NCI-H146 treated with DMSO at 0.1 percent for 48 hours (cell line): ENCODE results near the gene FAM151A.

Source experiments
- DNase-seq: peaks from one replicate; lab custom pipeline; 2025; ENCODE audit not compliant: unreplicated experiment; lab: John Stamatoyannopoulos, UW

Gene FAM151A

DNA sequence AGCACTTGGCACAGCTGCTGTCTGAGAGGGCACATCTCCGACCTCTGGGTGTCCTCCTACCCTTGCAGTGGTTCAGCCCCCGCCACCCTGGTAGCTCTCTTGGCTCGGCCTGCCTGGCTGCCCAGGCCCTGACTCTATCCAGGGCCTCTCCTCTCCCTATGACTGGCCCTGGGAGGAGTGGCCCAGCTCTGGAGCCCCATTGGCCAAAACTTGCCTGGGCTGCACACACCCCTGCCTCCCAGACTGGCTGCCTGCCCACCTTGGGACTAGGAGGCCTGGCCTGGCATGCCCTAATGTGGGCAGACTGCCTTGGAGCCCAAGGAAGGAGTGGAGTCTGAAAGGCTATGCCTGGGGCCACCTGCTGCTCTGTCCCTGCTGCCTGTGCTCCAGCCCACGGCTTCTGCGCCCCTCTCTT is 41.7 kb downstream of the FAM151A start:
- no peak for DNase-seq

DNA sequence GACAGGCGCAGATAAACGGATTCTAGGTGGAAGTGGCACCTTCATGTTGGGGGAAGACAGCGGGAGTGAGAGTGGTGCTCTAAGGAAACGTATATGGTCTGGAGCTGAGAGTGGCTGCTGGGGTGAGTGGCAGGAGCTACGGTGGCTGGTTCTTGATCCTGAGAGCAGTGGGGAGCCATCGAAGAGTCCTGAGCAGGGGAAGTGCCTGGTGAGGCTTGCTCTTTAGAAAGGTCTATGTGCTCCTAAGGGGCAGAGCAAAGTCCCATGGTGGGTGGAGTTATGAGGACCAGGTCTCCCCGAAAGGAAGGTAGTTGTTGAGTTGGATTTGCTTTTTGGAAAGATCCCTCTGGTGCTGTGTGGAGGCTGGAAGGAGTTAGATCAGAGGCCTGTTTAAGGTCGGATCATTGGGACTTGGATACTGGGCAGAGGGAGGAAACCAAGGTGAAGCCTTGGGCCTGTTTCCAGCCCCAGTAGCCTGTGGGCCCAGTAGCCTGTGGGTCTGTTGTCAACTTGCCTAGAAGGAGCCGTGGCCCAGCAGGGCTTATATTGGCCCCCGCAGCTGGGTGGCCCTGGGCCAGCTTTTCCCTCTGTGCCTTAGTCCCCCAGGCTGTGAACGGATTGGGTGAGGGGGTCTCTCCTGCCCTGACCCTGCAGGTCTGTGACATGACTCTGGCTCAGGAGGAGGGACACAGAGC is 42.3 kb downstream of the FAM151A start:
- DNase-seq, result no peak

DNA sequence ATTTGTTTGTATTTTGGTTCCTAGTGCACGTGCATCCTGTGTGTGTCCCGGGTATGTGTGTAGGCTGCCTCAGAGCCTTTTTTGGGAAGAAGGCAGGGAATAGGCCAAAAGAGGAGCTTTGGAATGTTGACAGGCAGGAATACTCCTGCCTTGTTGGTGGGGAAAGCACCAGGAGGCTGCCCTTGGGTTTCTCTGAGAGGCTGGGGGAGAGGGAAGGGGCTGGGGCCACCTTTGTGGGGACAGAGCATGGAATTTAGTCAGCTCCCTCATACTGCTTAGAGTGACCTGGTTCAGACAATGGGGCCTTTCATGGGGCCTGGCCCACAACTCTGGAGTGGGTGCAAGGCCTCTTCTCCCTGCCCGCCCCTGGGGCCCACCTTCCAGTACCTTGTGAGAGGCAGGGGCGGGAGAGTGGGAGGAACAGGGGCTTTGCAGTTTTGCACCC is 44.0 kb downstream of the FAM151A start:
- DNase-seq, result no peak

- no peak for DNase-seq
Measured at GRCh38 chr1:54577612-54578011, 45.7 kb downstream of the FAM151A start.

DNA sequence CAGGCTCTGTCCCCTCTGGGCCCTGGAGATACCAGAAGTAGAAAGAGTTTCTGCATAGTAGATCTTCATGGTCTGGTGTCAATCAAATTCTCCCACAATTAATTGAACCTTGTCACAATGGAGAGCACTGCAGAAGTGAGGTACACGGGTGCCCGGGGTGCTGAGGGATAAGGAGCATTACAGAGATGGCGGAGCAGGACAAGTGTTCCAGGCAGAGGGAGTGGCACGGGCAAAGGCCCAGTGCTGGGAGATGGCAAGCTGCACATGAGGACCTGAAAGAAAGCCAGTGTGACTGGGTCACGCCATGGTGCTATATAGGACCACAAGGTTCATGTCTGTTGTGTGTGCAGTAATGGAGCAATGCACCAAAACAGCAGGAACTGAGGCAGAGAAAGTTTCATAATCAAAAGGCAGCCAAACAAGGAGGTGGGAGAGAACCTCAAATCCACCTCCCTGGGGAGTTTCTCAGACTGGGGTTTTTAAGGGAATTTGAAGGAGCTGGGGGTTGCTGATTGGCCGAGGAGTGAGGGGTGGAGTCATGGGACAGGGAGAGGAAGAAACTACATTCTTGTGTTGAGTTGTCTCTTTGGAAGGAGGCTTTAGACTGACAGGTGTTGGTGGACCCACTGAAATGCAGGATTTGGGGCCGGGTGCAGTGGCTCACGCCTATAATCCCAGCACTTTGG is 47.6 kb downstream of the FAM151A start:
- no peak for DNase-seq

- DNase-seq, result no peak
Measured at GRCh38 chr1:54575161-54575560, 48.2 kb downstream of the FAM151A start.

DNA sequence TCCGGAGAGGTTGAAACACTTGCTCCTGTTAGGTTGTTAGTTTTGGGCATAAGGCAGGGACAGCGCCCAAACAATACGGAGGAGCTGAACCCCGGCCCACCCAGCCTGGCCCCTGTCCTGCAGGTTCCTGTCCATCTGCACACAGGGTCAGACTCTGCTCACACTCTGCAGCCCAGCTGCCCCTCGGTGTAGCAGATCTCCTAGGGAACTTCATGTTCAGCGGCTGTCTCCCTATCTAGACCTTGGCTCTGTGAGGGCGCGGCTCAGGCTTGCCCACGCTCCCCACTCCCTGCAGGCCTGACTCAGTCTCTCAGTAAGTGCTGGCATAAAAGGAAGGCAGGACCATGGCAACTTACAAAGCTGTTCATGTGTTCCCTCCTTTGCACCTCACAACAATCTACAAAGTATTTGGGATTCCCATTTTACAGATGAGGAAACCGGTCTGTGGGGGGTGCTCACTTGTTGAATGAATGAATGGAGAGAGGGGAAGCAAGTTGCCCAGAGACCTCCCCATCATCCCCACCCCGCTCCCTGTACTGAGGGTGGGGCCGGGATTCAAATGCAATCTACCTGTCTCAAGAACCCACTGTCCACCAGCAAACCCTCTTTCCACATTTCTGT is 49.1 kb downstream of the FAM151A start:
- no peak for DNase-seq

GRCh38 chr1:54572542-54572850 is 50.8 kb downstream of the FAM151A start:
- no peak for DNase-seq

- DNase-seq, result no peak
Measured at GRCh38 chr1:54571803-54572541, 51.4 kb downstream of the FAM151A start.

DNA sequence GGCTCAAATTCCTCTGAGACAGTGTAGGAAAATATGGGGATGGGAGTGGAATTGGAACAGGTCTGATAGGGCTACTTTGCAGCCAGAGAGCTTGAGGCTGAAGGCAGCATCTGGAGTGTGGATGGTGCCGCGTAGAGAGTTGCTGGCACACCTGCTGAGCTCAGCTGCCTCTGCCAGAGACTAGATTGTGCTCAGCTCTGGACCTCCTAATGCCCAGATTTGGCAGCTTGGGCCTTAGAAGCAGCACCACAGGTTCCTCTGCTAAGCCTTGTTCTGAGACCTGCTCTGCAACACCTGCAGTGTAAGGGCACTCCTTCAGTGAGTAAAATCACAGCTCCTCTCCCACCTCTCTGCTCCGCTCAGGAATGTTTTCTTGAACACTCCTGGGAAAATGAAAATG is 52.0 kb downstream of the FAM151A start:
- DNase-seq, result no peak

DNA sequence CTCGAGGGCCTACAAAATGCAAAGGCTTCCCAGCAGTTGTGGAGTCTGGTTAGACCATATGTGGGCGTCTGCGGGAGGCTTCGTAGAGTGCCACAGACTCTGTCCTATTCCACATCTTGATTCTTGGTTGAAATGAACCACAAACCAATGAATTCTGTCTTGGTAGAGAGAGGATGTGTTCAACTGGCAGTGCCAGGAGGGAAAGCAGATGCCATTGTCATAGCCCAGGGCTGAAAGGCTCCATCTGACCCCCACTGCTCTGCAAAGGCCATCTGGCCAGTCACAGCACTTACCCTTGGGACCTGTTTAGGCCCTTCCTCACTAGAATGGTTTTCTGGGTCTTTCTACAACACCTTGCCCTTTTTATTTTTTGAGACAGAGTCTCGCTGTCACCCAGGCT is 53.2 kb downstream of the FAM151A start:
- DNase-seq, result no peak

DNA sequence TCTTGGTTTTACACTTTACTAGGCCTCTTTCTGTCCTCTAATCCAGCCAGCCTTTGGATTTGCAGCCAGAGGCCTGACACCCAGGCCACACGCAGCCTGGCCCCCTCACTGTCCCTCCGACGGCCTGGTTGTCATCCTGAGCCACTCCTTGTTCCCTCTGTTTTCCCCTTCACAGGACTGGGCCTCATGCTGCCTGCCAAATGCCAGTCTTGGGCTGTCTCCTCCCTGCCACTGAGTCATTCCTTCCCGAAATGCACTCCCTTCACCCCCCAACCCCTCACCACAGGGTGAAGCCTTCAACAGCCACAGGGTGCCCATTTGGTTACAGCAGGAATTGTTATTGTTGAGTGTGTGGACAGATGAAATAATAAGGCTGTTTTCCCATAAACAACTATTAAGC is 54.0 kb downstream of the FAM151A start:
- no peak for DNase-seq

- no peak for DNase-seq
Measured at GRCh38 chr1:54567961-54568360, 55.4 kb downstream of the FAM151A start.

GRCh38 chr1:54566438-54567141 is 56.7 kb downstream of the FAM151A start:
- no peak for DNase-seq

GRCh38 chr1:54565113-54565501 is 58.2 kb downstream of the FAM151A start:
- no peak for DNase-seq

- peak; percentile 81 for DNase-seq
Measured at GRCh38 chr1:54564312-54565112, 58.8 kb downstream of the FAM151A start.

DNA sequence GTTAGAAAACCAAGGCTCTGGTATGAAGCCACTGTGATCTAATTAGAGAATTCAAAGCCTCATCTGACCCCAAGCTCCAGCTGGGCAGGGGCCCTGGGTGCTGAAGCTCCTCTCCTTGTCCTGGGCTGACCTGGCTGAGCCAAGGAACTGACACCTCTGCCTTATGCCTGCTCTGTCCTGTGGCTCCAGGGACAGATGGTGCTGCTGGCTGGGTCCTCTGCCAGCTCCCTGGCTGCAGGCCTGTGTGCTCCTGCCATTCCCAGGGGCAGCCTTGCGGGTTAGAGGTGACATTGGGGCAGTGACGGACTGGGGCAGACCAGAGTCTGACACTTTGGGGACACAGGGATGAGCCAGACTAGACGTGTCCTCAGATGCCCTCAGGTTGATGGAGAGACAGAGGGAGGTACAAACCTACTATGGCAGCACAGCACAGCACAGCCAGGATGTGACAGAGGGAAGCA is 63.5 kb downstream of the FAM151A start:
- no peak for DNase-seq
